Ascending aorta (tissue), 2 donors: ENCODE results near the gene IQSEC3. TPM values are rescaled to one million over a fixed set of nuclear protein-coding genes. Genes with fewer than 3 reads are reported as not detected.

Experiments
- DNase-seq, 2 donors: peaks; one replicate each; pipeline ENCODE4 v3.0.0-alpha.2; 2019; ENCODE audit warnings: low spot score in 2 of 2
- H3K27ac ChIP-seq, 2 donors: fragments of 200-600 bp; sonication (generic); one replicate each; pipeline ENCODE4 v1.5.1; 2016 to 2017; ENCODE audit warnings: mild to moderate bottlenecking in 1 of 2
- H3K27me3 ChIP-seq: fragments of 200-600 bp; sonication (generic); one replicate; pipeline ENCODE4 v1.5.1; 2017
- H3K36me3 ChIP-seq, 2 donors: fragments of 200-600 bp; sonication (generic); one replicate each; pipeline ENCODE4 v1.5.1; 2016
- H3K4me1 ChIP-seq, 2 donors: fragments of 200-600 bp; sonication (generic); one replicate each; pipeline ENCODE4 v1.5.1; 2016 to 2017; ENCODE audit warnings: mild to moderate bottlenecking in 1 of 2
- H3K4me3 ChIP-seq, 2 donors: fragments of 200-600 bp; sonication (generic); one replicate each; pipeline ENCODE4 v1.5.1; 2016 to 2017; ENCODE audit warnings: mild to moderate bottlenecking in 1 of 2
- H3K9me3 ChIP-seq, 2 donors: fragments of 200-600 bp; sonication (generic); one replicate each; pipeline ENCODE4 v1.5.1; 2016
- CTCF ChIP-seq, 3 experiments: fragments of 200-600 bp in 2 of 3; fragments of 450-650 bp in 1 of 3; sonication (generic) in 2 of 3; IDR thresholded peaks; one replicate each; pipeline ENCODE4 v1.5.1; 2016 to 2019; ENCODE audit warnings: antibody characterized with exemption in 3 of 3, mild to moderate bottlenecking in 1 of 3, moderate library complexity in 1 of 3
- intact Hi-C: fragments of 100-400 bp; cut with DNase I; formaldehyde crosslinking; loops from one replicate; pipeline ENCODE4 v1.15.1; 2023
- total RNA-seq: library from RNA; depleted of rRNA; stranded (reverse); fragments of >200 nt; gene quantifications from one replicate; pipeline ENCODE4 v1.1.0, GENCODE V29; 2016

Gene IQSEC3
- total RNA-seq, 1 donor from 2014 or later, result 0.53 TPM

- no peaks in the 10 kb centered on the region for H3K36me3 ChIP-seq
- no peaks in the 10 kb centered on the region for H3K9me3 ChIP-seq
- no peaks in the 10 kb centered on the region for H3K4me1 ChIP-seq
- TF ChIP-seq CTCF (IDR thresholded peaks at IDR 0.05), result no peak
- no peak for DNase-seq
- H3K4me3 ChIP-seq, result no peak overlapping the region
- intact Hi-C loops, result no loop called here
- no peak overlapping the region for H3K27ac ChIP-seq
- no peaks in the 10 kb centered on the region for H3K27me3 ChIP-seq
Measured at GRCh38 chr12:103169-103981, 36.8 kb downstream of the IQSEC3 start.

DNA sequence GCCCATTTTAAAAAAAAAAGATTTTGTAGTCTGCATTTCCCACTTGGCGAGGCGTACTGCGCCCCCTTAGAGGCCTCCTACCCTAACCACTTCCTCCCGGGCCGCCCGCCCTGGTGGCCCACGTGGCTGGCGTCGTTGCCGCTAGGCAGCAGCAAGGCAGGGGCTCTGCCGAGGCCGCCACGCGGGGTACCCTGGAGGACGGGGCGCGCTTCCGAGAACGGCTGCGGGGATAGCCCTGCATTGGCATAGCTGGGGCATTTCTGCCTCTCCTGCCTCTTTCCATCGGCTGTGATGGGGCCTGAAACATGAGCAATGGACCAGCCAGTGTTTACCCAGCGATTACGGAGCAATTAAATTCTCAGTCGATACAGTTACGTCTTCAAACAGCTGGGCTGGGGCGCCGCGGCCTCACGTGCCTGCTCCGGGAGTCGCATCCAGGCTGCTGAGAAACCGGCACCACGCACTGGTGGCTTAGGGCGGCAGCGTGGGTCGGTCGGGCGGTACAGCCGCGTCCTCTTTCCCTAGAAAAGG lies 38.0 kb downstream of the IQSEC3 start:
- no peak for TF ChIP-seq CTCF (IDR thresholded peaks at IDR 0.05)
- no peaks in the 10 kb centered on the region for H3K4me1 ChIP-seq
- DNase-seq, result no peak
- H3K27me3 ChIP-seq, result no peaks in the 10 kb centered on the region
- intact Hi-C loops, result no loop called here
- H3K4me3 ChIP-seq, result no peak overlapping the region
- H3K27ac ChIP-seq, result no peak overlapping the region
- no peaks in the 10 kb centered on the region for H3K36me3 ChIP-seq
- no peaks in the 10 kb centered on the region for H3K9me3 ChIP-seq

DNA sequence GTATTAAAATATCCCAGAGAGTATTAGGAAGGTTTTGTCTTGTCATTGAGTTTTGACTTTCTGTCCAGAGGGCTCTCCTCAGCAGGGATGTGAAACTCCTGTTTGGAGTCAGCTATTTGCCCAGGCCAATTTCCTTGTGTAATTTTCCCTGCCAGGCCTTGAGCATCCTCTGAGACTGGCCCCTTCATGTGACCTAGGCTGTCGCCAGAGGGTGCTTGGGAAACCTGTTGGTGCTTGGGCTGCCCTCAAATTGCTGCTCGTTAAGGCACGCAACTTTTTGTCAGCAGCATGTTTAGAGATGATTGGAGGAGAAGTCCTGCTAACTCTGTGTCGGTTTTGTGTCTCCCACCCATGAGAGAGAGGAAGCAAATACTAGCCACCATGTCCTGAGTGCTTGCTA lies 39.1 kb downstream of the IQSEC3 start:
- DNase-seq, result no peak
- no peak overlapping the region for H3K27ac ChIP-seq
- no peak for TF ChIP-seq CTCF (IDR thresholded peaks at IDR 0.05)
- no peaks in the 10 kb centered on the region for H3K4me1 ChIP-seq
- no peaks in the 10 kb centered on the region for H3K9me3 ChIP-seq
- no peaks in the 10 kb centered on the region for H3K36me3 ChIP-seq
- no peaks in the 10 kb centered on the region for H3K27me3 ChIP-seq
- intact Hi-C loops, result no loop called here
- no peak overlapping the region for H3K4me3 ChIP-seq

GRCh38 chr12:106118-106591 lies 39.6 kb downstream of the IQSEC3 start:
- Histone ChIP-seq H3K9me3 (no peaks in the 10 kb centered on the region), H3K4me3 (no peak overlapping the region), H3K4me1 (no peaks in the 10 kb centered on the region), H3K36me3 (no peaks in the 10 kb centered on the region), H3K27ac (no peak overlapping the region), H3K27me3 (no peaks in the 10 kb centered on the region)
- TF ChIP-seq CTCF (IDR thresholded peaks at IDR 0.05), result no peak
- intact Hi-C loops, result no loop called here
- no peak for DNase-seq

GRCh38 chr12:108594-108993 lies 42.0 kb downstream of the IQSEC3 start:
- H3K27ac ChIP-seq, result no peak overlapping the region
- no peaks in the 10 kb centered on the region for H3K9me3 ChIP-seq
- H3K36me3 ChIP-seq, result no peaks in the 10 kb centered on the region
- H3K27me3 ChIP-seq, result no peaks in the 10 kb centered on the region
- TF ChIP-seq CTCF (IDR thresholded peaks at IDR 0.05), result no peak
- intact Hi-C loops, result no loop called here
- no peak overlapping the region for H3K4me3 ChIP-seq
- no peak for DNase-seq
- H3K4me1 ChIP-seq, result no peaks in the 10 kb centered on the region
